NOMO-1 (cell line): Measurements from ENCODE around the gene NAALADL2.
"Not testable (repeated sequence)": the region's sequence is repeated elsewhere in the genome, so short reads cannot be mapped to it uniquely, and the experiment has no call there.

Experiments used
- DNase-seq, 2 experiments: peaks; one replicate each; lab custom pipeline; 2025; ENCODE audit not compliant: unreplicated experiment in 2 of 2; lab: John Stamatoyannopoulos, UW

Gene NAALADL2

DNA sequence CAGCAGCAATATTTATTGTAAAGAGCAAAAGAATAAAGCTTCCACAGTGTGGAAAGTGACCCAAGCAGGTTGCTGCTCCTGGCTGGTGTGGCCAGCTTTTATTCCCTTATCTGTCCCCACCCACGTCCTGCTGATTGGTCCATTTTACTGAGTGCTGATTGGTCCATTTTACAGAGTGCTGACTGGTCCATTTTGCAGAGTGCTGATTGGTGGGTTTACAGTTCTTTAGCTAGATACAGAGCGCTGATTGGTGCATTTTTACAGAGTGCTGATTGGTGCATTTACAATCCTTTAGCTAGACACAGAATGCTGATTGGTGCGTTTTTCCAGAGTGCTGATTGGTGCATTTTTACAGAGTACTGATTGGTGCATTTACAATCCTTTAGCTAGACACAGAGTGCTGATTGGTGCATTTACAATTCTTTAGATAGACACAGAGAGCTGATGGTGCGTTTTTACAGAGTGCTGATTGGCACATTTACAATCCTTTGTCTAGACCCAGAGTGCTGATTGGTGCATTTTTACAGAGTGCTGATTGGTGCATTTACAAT lies 601.8 kb downstream of the NAALADL2 start:
- DNase-seq: not testable (repeated sequence)

DNA sequence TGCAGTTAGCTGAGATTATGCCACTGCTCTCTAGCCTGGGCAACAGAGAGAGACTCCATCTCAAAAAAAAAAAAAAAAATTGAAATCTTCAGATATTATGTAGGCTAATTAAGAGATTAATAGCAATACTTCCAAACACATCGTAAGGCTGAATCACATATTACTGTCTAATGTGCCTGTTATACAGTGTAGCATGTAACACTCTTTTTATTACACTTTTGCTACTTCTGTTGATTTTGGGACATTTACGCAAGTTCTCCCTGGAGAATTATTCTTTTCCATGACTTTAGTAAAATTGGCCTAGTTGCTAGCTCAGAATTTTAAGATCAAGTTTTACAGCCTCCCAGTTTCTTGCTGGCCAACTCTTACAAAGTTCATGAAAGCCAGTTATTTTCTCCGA lies 605.2 kb downstream of the NAALADL2 start:
- DNase-seq: no peak

DNA sequence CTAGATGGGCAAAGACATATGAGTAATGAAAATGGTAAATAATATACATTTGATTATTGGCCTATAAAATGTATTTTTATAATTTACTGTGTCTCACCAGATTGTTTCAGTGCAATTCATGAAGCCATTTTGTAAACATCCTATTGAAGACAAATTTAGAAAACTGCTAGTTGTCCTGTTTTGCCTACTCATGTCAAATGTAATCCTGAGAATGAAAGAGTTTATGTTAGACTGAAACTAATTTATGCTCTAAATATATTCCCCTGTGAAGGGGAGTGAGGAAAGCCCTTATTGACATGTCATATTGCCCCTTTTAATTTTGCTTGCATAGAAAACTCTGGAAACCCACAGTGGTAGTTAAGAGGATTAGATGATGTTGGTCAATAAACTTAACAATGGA lies 610.0 kb downstream of the NAALADL2 start:
- DNase-seq: no peak

DNA sequence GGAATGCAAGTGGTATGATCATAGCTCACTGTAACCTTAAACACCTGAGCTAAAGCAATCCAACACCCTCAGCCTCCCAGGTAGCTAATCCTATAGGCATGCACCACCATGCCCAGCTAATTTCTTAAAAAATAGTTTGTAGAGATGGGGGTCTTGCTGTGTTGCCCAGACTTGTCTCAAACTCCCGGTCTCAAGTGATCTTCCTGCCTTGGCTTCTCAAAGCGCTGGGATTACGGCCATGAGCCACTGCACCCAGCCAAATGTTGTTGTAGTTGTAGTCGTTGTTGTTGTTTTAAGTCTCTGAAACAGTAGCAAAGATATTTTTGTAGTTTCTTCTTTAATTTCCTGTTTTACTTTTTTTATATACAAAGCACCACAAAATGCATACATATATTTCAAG lies 616.6 kb downstream of the NAALADL2 start:
- no peak for DNase-seq

DNA sequence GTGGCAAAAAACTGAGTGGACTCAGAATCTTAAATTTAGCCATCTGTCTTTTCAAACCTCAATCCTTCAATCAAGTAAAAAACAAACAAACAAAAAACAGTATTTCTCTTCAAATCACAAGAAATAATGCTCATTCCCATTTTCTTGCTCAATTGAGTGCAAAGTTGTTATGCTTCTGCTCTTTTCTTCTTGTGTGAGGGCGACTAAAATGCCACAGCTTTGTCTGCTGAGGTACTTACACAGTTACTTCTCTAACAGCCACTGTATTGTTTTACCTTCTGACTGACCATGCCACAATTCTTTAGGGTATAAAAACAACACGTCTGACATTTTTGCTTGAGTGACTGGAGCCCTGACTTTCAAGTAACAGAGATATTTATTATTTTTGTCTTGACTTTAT lies 617.4 kb downstream of the NAALADL2 start:
- no peak for DNase-seq

DNA sequence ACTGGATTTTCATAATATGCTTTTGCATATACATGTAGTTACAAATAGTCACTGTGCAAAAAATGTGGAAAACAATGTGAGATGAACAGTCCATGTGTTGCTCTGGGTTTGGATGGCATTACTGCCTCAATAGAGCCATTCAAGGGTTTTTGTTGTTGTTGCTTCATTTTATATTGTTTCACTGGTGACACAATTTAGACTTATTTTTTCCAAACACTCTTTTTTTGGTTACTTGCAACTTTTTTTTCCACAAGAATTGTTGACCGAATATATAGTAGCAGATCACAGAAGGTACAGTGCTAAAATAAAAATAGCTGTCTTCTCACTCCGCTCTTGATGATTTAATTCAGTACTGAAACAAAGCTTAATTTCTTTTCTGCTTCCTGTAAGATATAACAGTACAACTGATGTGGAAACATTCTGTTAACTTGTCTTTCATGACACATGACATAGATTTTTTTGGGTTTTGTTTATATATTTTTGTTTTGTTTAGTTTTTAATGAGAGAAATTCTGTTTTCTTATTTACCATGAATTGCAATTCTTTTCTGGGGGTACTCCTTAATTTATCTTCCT lies 618.6 kb downstream of the NAALADL2 start:
- DNase-seq: no peak

DNA sequence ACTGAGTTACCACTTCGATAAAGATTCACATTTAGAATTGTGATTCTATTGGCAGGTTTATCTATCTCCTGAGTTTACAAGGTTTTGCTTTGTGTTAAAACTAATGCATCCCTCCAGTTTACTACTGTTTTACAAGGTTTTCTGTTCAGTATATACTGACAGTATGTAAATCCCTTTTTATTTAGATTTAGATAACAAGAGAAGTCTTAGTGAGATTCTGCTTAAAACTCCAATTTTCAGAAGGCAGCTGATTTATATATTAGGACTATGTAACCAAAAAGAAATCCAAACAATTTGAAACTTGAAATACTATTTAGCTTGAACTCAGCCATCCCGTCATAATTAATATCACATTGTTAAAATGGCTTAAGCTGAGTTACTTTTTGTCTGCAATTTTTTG lies 619.2 kb downstream of the NAALADL2 start:
- no peak for DNase-seq

DNA sequence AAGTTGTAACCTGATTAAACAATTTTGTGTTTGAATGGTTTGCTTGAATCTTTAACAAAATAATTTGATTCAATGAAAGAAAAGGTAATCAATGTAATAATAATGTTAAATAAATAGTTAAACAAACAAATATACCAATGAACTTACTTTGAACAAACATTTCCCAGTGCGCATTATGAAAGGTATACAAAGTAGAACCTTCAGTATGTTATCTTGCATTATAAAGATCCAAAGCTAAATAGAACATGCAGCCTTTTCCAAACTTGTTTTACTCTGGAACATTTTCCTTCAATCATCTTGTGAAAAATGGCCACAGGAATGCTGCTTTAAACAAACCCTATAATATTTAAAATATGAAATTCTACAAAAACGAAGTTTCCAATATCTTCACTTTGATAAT lies 620.0 kb downstream of the NAALADL2 start:
- DNase-seq: no peak

DNA sequence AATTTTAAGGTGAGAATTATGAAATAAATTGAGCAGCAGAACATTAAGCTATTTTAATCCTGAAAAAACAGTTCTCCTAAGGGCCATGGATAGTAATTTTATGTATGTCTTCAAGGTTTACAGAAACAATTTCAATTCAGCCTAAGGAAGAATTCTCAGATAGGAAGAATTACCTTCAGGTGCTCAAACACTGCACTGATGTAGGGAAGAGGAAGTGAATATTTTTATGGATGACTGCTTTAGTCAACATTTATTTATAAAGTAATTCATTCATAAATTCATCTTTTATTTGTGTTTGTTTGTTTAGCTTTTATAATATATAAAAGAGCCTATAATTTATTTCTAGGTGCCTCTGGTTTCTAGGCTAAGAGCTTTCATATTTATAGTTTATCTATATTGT lies 620.7 kb downstream of the NAALADL2 start:
- no peak for DNase-seq

DNA sequence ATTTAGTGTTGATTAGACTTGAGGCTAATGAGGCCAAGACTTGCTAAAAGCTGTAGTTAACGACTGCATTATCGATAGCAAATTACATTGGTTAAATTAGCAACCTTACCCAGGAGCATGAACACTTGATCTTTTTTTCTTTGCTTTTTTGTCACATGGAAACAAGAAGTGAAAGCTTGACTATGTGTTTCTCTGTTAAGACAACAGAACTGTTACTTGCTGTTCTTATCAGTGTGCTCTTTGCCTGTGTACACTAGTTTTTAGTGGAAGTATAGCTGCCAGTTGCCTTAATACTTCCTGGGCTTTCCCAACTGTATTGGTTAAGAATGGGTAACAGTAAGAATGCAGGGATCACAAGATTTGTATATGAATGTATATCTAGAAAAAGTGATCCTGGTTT lies 625.5 kb downstream of the NAALADL2 start:
- DNase-seq: no peak

DNA sequence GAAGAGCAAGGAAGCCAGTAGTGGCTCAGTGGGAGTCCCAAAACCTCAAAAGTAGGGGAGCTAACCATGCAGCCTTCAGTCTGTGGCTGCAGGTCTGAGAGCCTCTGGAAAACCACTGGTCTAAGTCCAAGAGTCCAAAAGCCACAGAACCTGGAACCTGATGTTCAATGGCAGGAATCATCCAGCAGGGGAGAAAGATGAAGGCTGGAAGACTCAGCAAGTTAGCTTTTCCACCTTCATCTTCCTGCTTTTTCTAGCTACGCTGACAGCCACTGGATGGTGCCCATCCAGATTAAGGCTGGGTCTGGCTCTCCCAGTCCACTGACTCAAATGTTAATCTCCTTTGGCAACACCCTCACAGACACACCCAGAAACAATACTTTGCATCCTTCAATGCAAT lies 626.3 kb downstream of the NAALADL2 start:
- DNase-seq: no peak

DNA sequence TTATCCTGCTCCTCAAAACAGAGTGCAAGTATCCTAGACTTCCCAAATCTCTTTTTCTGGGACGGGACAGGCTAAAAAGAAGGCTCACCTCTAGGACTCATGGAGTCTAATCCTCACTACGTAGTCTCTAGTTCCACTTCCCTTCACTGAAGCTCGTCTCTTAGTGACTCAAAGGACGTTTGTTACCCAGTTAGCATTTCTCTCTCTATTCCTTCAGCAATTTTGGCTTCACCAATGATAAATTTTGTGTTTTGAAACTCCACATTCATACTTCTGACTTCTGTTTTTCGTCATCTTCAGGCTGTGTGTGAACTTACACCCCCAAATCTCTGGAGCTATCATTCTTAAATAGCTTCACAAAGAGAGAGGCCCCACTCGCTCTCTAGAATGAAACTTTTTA lies 627.1 kb downstream of the NAALADL2 start:
- DNase-seq: no peak

DNA sequence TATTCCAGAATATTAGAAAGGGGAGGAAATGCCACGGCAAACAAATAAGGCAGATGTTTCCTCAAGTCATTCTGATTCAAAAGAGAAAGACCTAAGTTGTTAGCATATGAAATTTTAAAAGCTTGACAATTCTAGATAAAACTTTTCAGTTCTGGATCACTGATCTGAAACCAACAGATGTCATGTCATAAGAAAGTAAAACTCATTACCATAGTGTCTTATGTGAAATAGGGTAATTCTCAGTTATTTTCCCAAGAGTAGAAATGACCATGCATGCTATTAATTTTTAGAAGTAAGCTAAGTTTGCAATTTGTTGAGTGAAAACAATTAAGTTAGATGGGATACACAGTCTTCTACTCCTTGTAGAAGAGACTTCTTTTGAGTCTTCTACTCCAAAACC lies 630.3 kb downstream of the NAALADL2 start:
- DNase-seq: no peak

DNA sequence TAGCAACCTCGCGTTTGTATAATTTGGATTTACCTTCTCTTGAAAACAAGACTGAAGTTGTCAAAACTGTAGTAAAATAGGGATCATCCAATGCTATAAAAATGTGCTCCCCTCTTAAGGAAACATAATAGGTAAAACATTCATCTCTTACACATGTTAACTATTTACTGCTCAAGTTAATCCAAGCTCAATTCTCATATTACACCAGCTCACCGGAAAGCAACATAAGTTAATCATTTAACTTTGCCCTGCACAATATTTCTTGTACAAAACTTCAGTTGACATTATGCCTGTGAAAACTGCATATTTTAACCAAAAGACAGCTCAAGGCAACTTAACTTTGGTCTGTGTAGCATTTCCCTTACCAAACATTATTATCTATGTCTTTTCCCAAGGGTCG lies 634.2 kb downstream of the NAALADL2 start:
- DNase-seq: no peak

DNA sequence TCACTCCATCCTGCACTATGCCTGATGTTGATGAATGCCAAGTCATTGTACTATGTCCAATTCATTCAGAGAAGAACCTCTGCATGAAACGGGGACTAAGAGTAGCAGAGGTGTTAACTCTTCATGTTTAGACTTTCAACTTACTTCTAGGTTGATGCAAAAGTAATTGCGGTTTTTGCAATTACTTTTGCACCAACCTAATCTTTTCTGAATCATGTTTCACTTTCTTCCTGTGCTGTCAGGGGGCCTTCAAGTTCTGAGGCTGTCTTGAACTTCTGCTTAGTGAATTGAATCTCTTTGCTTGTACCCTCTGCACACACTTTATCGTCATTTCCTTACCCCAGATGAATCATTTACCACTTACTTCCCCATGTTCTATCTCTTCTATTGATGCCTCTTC lies 636.2 kb downstream of the NAALADL2 start:
- peak; percentile 73 to 84 for DNase-seq

DNA sequence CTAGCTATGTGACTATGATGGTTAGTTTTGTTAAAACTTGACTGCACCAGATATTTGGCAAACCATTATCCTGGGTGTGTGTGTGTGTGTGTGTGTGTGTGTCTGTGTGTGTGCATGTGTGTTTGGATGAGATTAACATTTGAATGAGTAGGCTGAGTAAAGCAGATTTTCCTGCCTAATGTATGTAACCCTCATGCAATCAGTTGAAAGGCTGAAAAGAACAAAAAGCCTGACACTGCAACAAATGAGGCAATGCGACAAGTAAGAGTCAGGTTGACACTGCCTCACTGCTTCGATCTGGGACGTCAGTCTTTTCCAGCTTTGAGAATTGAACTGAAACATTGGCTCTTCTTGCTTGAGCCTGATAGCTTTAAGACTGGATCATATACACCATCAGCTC lies 643.0 kb downstream of the NAALADL2 start:
- DNase-seq: no peak

DNA sequence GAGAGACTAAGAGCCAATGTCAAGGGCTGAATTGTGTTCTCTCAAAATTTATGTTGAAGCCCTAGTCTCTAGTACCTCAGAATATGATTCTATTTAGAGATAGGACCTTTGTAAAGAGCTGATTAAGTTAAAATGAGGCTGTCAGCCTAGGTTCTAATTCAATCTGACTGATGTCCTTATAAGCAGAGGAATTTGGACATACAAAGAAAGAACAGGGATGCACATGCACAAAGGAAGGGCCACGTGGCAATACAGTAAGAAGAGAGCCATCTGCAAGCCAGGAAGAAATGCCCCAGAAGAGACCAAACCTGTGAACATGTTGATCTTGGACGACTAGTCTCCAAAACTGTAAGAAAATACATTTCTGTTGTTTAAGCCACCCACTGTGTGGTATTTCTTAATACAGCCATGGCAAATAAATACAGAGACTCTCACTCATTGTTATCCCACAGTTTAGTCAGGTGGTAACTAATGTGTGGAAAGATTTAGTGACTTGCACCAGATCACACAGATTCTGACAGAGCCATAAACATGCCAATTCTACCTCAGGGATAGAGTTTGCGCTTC lies 652.2 kb downstream of the NAALADL2 start:
- DNase-seq: no peak

DNA sequence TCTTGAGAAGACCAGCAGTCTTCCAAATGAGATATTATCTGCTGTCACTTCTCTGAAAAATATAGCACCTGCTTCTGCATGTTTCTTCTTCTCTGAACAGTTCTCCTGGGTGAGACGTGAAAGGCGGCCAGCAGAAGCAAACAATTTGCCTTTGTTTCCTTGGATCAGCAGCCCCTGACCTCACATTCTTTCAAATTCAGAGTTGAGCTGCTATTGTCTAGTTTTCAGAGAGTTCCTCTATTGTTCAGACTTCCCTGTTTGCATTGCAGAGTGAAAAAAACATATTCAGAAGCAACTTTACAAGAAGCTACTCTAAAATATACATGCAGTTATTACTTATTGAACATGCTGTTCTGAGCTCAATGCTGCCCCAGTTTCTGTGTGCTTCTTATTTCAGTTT lies 653.6 kb downstream of the NAALADL2 start:
- DNase-seq: no peak

DNA sequence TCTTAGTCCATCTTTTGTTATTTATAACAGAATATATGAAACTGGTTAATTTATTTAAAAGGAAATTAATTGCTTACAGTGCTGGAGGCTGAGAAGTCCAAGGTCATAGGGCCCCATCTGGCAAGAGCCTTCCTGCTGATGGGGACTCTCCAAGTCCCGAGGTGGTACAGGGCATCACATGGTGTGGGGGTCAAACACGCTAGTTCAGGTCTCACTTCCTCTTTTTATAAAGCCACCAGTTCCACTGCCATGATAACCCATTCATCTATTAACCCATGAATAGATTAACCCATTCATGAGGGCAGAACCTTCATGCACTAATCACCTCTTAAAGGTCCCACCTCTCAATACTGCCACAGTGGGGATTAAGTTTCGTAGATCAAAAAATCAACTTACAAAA lies 659.3 kb downstream of the NAALADL2 start:
- no peak for DNase-seq

DNA sequence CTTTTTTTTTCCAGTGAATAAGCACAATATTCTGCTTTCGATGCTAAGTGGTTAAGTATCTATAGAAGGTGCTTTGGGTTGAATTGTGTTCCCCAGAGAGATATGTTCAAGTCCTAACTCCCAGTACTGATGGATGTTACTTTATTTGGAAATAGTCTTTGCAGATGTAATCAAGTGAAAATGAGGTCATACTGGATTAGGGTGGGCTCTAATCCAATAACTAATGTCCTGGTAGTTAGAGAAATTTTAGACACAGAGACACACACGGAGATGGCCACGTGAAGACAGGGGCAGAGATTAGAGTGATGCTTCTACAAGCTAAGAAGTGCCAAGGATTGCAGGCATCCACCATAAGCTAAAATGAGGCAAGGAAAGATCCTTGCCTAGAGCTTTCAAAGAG lies 662.3 kb downstream of the NAALADL2 start:
- no peak for DNase-seq

DNA sequence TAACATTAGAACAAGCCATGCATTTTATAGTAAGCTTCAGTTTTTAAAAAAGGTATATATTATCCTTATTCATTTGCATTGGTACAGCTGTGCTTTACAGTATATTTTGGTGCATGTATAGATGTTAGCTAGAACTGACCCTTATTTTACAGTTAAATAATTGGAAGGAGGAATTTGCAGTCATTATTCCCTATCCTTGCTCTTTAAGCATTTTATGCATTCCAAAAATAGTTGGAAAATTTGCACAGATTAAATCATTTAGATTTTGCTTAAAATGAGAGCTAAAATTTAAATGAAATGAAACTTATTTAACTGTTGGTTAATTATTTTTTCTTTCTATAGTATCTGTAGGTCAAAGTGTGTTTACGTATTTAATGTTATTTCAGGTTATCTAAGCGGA lies 667.1 kb downstream of the NAALADL2 start:
- DNase-seq: no peak

DNA sequence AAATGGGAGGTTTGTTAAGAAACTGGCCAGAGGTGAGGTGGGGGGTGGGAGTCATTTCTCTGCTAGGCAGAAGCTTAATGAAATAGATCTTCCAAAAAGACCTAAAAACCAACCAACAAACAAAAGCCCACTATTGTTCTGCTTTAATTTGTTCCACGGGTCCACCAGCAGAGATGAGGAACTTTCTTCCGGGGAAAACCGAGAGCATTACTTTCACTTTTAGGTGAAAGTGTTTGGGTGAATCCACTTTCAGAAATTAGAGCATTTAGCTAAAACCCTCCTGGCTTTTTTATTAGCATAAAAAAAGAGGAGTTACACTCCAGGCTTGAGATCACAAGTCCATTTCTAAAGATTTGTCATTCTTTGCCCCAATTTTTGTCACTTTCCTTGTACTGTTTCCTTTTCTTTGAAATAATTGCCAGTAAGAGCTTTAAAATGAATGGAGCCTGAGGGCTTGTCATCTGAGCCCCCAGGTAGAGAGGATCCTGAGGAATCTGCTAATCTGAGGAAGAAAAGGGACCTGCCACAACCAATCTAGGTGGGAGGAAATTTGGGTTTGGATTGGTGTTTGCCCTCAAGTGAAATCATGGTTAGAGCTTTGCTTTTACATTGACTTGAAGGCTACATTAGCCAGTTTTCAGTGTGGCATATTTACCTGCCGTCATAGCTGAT lies 667.6 kb downstream of the NAALADL2 start:
- DNase-seq: peak in 1 of 2 experiments; percentile 60
